GM12873 (cell line): ENCODE measurements around the gene VSIR.

ENCODE experiments used
- TF ChIP-seq, protein P1 (sequence below): IDR thresholded peaks from 2 replicates; pipeline ENCODE4 v1.5.1; 2012; ENCODE audit warnings: low read depth, mild to moderate bottlenecking, moderate library complexity, low read length, control low read depth; ENCODE audit not compliant: insufficient read depth; ENCODE audit errors: missing control alignments

The VSIR gene

DNA sequence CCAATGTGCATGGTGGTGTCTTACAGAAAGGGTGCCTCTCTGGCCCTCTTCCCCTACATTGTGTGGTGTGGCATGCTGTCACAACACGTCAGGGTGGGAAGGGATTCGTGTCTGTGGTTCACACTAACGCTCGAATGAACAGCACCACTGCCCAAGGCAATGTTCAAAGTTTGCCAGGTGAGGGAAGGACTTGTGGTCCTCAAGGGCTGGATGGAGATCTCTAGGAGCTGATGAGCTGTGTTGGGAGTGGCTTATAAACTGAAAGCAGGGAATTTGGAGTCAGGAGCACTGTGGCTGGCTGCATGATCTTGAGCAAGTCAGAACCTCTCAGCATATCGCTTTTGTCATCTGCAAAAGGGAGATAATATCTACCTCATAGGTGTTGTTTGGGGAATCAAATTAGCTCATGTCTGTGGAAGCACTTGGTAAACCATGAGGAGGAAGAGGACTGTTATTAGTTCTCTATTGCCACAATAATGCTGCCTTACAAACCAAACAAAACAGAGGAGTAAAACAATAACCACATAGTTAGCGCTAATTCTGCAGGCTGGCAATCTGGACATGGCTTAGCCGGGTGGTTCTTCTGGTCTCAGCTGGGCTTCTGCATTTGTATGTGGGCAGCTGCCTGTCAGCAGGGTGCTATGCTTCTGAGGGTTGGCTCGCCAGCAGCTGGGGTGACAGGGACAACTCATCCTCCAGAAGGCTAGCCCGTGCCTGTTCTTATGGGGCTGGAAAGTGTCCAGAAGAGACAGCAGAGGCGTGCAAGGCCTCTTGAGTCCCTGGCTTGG, 30.8 kb downstream of the VSIR start:
- TF ChIP-seq, protein P1, sequence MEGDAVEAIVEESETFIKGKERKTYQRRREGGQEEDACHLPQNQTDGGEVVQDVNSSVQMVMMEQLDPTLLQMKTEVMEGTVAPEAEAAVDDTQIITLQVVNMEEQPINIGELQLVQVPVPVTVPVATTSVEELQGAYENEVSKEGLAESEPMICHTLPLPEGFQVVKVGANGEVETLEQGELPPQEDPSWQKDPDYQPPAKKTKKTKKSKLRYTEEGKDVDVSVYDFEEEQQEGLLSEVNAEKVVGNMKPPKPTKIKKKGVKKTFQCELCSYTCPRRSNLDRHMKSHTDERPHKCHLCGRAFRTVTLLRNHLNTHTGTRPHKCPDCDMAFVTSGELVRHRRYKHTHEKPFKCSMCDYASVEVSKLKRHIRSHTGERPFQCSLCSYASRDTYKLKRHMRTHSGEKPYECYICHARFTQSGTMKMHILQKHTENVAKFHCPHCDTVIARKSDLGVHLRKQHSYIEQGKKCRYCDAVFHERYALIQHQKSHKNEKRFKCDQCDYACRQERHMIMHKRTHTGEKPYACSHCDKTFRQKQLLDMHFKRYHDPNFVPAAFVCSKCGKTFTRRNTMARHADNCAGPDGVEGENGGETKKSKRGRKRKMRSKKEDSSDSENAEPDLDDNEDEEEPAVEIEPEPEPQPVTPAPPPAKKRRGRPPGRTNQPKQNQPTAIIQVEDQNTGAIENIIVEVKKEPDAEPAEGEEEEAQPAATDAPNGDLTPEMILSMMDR = no peak

DNA sequence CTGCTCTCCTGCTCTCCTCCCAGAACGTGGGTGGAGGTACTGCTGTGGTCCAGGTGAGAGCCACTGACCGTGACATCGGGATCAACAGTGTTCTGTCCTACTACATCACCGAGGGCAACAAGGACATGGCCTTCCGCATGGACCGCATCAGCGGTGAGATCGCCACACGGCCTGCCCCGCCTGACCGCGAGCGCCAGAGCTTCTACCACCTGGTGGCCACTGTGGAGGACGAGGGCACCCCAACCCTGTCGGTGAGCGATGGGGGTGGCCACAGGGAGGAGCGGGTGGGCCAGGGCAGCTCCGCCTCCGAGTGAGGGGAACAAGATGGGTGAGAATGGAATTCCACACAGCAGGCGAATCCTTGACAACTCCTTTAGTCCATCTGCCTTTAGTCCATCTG, 31.6 kb downstream of the VSIR start:
- TF ChIP-seq, protein P1 = no peak

DNA sequence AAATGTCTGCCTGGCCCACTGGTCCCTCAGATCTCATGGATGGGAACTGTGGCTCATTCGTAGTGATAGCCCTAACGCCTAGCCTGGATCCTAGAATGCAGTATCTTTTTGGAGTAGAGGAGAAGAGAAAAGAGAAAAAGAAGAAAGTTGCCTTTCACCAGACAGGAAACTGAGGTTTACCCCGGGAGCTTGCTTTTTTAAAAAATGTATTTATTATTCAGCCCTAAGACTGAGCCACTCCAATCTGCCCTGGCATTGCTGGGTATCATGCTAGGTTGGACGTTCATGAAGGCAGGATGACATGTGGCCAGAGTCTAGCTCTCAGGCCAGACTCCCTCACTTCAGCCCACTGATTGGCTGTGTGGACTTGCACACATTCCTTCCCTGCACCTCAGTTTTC, 32.3 kb downstream of the VSIR start:
- TF ChIP-seq, protein P1 = no peak

DNA sequence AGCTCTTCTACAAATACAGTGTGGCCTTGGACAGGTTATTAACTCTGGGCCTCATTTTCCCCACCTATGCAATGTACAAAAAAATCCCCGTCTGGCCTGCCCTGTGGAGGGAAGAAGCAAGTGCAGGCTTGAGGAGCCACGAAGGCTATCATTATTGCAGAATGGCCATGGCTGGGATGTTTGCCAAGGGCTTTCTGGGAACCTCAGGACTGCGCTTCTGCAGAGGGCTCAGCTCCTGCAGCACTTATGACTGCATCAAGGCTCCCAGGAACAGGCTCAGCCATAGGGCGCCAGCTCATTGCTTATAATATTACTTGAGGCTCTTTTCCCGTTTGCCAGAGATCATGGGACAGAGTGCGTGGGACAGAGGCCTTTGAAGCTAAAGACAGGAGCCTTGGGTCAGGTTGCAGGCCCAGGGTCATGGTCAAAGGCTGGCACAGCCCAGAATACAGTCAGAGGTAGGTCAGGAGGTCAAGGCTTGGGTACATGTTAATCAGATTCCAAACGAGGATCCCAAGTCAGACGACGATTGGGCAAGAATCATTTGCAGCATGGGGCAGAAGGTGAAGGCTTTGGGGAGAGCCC, 33.2 kb downstream of the VSIR start:
- TF ChIP-seq, protein P1 = no peak

DNA sequence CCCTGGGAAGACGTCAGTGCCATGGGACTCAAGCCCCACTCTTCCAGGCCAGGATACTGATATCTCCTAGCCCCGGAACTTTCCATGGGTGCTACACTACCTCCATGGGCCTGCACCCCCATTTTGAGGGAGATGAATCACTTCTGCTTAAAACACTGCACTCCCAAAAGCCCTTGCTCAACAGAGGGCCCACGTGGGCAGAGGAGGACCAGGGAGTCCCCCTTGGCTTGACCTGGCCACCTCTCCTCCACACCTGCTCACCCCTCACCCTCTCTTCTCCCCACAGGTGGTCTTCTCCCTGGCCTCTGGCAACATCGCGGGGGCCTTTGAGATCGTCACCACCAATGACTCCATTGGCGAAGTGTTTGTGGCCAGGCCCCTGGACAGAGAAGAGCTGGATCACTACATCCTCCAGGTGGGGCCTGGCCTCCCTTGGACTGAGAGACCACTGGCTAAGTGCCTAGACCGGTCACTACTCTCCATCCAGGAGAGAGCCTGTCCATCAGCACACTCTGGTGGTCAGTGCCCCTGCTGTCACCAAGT, 33.9 kb downstream of the VSIR start:
- TF ChIP-seq, protein P1 = no peak

DNA sequence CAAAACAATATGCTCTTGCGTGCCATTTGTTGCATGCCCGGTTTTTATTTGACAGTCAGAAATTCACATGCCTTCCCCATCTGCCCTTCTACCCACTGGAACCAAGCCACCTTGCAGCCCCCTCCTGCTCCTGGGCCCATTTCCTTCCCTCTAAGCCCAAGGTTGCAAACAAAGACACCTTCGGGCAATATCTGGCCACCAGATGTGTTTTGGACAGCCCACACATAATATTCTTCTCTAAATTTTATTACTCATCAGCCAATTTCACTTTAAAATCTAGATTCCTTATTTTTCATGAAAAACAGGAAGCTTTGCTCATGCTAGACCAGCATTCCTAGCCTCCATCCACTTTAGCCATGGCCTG, 35.5 kb downstream of the VSIR start:
- TF ChIP-seq, protein P1 = no peak

DNA sequence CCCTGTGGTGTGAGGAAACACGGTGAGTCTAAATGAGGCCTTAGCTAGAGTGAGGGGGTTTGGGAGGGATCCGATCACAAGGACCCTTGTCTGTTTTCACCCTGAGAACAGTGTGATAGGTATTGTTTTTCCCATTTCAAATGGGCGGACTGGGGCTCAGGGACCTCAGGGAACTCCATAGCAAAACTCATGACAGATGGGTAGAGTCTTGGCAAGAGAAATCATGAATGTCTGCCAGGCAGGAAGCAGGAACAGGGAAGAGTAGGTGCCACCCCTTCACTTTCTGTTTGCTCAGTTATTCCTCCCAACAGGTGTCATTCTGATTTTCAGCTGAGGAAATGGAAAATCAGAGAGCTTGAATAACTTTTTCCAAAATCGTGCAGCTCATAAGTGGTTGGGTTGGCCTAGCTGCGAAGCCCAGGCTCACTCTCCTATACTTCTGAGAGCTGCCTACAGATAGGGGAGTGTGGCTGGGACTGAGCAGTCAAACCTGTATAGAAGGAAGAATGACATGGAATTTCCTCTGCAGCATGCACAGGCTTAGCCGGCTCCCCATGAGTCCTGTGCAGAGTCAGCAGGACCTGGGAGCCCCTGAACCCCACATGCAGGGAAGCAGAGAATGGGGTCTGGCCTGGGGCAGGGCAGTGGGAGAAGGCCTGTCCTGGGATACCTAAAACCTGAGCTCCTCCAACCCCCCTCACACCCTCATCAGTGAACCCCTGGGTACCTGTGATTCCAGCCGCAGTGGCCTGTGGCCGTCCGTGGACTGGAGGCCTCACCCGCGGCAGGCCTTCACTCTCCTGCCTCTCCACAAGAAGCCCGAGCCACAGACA, 36.1 kb downstream of the VSIR start:
- TF ChIP-seq, protein P1 = no peak
